Parathyroid adenoma (tissue), 2 donors: ENCODE results near the gene TFB2M.
"Not testable (repeated sequence)": the region's sequence is repeated elsewhere in the genome, so short reads cannot be mapped to it uniquely, and the experiment has no call there.

Experiments used
- H2AFZ ChIP-seq: fragments of 300-600 bp; sonication (generic); one replicate; pipeline ENCODE4 v1.7.0; 2017; ENCODE audit warnings: antibody characterized with exemption, mild to moderate bottlenecking
- H3K27ac ChIP-seq: fragments of 300-600 bp; sonication (generic); one replicate; pipeline ENCODE4 v1.7.0; 2017
- H3K27me3 ChIP-seq: fragments of 300-600 bp; sonication (generic); one replicate; pipeline ENCODE4 v1.7.0; 2017; ENCODE audit warnings: low read length; ENCODE audit not compliant: control insufficient read depth, insufficient read depth
- H3K36me3 ChIP-seq: fragments of 300-600 bp; sonication (generic); one replicate; pipeline ENCODE4 v1.7.0; 2017; ENCODE audit warnings: low read length; ENCODE audit not compliant: control insufficient read depth, insufficient read depth
- H3K4me1 ChIP-seq: fragments of 300-600 bp; sonication (generic); one replicate; pipeline ENCODE4 v1.7.0; 2017; ENCODE audit warnings: control low read depth
- H3K4me2 ChIP-seq: fragments of 300-600 bp; sonication (generic); one replicate; pipeline ENCODE4 v1.7.0; 2017; ENCODE audit warnings: low read length
- H3K4me3 ChIP-seq: fragments of 300-600 bp; sonication (generic); one replicate; pipeline ENCODE4 v1.7.0; 2017; ENCODE audit warnings: low read depth, low read length
- H3K79me2 ChIP-seq: fragments of 300-600 bp; sonication (generic); one replicate; pipeline ENCODE4 v1.7.0; 2017; ENCODE audit warnings: control low read depth
- H3K9ac ChIP-seq: fragments of 300-600 bp; sonication (generic); one replicate; pipeline ENCODE4 v1.7.0; 2017; ENCODE audit warnings: mild to moderate bottlenecking
- H3K9me3 ChIP-seq: fragments of 300-600 bp; sonication (generic); one replicate; pipeline ENCODE4 v1.7.0; 2017; ENCODE audit warnings: low read length; ENCODE audit not compliant: control insufficient read depth
- CTCF ChIP-seq: fragments of 300-600 bp; sonication (generic); IDR thresholded peaks from one replicate; pipeline ENCODE4 v1.7.0; 2017; ENCODE audit warnings: antibody characterized with exemption, mild to moderate bottlenecking
- donor health status: primary hyperparathyroidism.

The TFB2M gene

DNA sequence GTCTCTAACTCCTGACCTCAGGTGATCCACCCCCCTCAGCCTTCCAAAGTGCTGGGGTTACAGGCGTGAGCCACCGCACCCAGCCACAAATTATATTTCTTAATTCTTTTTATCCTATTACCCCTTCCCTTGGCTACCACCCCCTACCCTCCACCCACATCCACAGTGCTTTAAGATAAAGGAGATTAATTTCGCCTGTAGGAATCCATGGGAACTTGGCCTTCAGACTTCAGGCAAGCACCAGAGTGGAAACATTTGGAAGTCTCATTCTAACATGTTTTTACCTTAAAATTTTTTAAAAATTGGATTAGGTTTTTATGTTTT, 10.6 kb upstream of the TFB2M start:
- Histone ChIP-seq H3K4me3 (no peak overlapping the region), H3K4me2 (no peak overlapping the region), H3K79me2 (peaks cover 11% of the 10 kb centered on the region), H3K4me1 (no peaks in the 10 kb centered on the region), H3K27ac (no peak overlapping the region), H3K27me3 (no peaks in the 10 kb centered on the region), H3K36me3 (no peaks in the 10 kb centered on the region), H3K9ac (no peak overlapping the region), H3K9me3 (no peaks in the 10 kb centered on the region), H2AFZ (no peak overlapping the region)
- no peak for TF ChIP-seq CTCF

DNA sequence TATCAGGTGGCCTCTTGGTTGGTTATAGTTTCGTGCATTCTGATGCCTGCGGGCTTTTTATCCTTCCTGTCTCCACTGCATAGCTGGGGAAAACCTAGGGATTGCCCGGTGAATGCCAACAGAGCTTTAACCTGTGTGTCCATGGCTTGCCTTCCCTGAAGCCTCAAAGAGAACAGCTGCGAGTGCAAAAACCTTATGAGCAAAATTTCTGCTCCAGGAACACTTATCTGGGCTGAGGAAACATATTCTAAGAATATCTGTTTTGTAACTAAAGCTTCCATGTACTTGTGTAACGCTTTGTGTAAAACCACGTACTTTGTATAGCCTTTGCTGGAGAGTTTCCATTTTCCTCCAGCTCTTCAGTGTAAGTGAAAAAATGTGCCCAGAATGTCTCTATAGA, 7.4 kb upstream of the TFB2M start:
- Histone ChIP-seq H3K9me3 (no peaks in the 10 kb centered on the region), H3K4me3 (no peak overlapping the region), H3K4me1 (no peaks in the 10 kb centered on the region), H2AFZ (no peak overlapping the region), H3K27ac (no peak overlapping the region), H3K79me2 (peaks cover 11% of the 10 kb centered on the region), H3K36me3 (no peaks in the 10 kb centered on the region), H3K4me2 (no peak overlapping the region), H3K9ac (no peak overlapping the region), H3K27me3 (no peaks in the 10 kb centered on the region)
- no peak for TF ChIP-seq CTCF

GRCh38 chr1:246572785-246573184, 6.7 kb upstream of the TFB2M start:
- Histone ChIP-seq H3K36me3 (no peaks in the 10 kb centered on the region), H2AFZ (no peak overlapping the region), H3K4me3 (no peak overlapping the region), H3K9me3 (no peaks in the 10 kb centered on the region), H3K79me2 (peaks cover 11% of the 10 kb centered on the region), H3K27ac (no peak overlapping the region), H3K9ac (no peak overlapping the region), H3K4me2 (no peak overlapping the region), H3K27me3 (no peaks in the 10 kb centered on the region), H3K4me1 (peaks cover 3% of the 10 kb centered on the region)
- TF ChIP-seq CTCF: no peak

DNA sequence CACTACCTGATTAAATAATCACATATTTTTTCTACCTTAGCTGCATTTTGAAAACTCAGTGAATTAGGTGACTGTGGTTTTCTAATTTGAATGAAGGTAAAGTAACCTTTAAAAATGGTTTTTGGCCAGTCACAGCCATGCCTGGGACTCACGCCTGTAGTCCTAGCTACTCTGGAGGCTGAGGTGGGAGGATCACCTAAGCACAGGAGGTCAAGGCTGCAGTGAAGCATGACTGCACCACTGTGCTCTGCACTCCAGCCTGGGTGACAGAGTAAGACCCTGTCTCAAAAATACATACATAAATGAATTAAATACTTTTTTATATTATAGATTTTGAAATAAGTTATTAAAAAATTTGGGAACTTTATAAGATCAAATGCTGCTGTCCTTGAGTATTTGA, 5.9 kb upstream of the TFB2M start:
- TF ChIP-seq CTCF: no peak
- H3K36me3 ChIP-seq: no peaks in the 10 kb centered on the region
- H3K9me3 ChIP-seq: no peaks in the 10 kb centered on the region
- peaks cover 3% of the 10 kb centered on the region for H3K4me1 ChIP-seq
- no peak overlapping the region for H3K9ac ChIP-seq
- no peak overlapping the region for H3K4me2 ChIP-seq
- no peaks in the 10 kb centered on the region for H3K27me3 ChIP-seq
- H3K79me2 ChIP-seq: peaks cover 11% of the 10 kb centered on the region
- no peak overlapping the region for H3K4me3 ChIP-seq
- no peak overlapping the region for H2AFZ ChIP-seq
- no peak overlapping the region for H3K27ac ChIP-seq

GRCh38 chr1:246571309-246571708, 5.2 kb upstream of the TFB2M start:
- H3K36me3 ChIP-seq, H2AFZ ChIP-seq, H3K27me3 ChIP-seq, H3K9me3 ChIP-seq, H3K4me1 ChIP-seq, H3K9ac ChIP-seq, H3K4me2 ChIP-seq, H3K4me3 ChIP-seq: not testable (repeated sequence)
- Histone ChIP-seq H3K79me2 (peaks cover 11% of the 10 kb centered on the region), H3K27ac (peak overlapping the region; percentile 46)
